Stomach (tissue), 9 donors: ENCODE data around the gene MERTK. TPM values are rescaled to one million over a fixed set of nuclear protein-coding genes. Genes with fewer than 3 reads are reported as not detected.

Experiments
- DNase-seq, 2 donors: peaks; one replicate each; pipeline versions ENCODE4 v3.0.0 to v3.0.0-alpha.2; 2013 to 2019
- H3K27ac ChIP-seq, 5 donors: fragments of 200-600 bp in 4 of 5; sonication (generic) in 4 of 5; one replicate each; pipeline ENCODE4 v1.5.1; 2013 to 2019; ENCODE audit warnings: mild to moderate bottlenecking in 1 of 5, moderate library complexity in 1 of 5
- H3K27me3 ChIP-seq, 3 donors: fragments of 200-600 bp; sonication (generic); one replicate each; pipeline ENCODE4 v1.5.1; 2017 to 2019; ENCODE audit warnings: mixed run types in 1 of 3
- H3K36me3 ChIP-seq, 4 donors: fragments of 200-600 bp; sonication (generic); 1 replicate in 3 of 4; 2 replicates in 1 of 4; pipeline ENCODE4 v1.5.1; 2016 to 2019
- H3K4me1 ChIP-seq, 4 donors: fragments of 200-600 bp; sonication (generic); one replicate each; pipeline ENCODE4 v1.5.1; 2016 to 2019
- H3K4me3 ChIP-seq, 4 donors: fragments of 200-600 bp; sonication (generic) in 3 of 4; one replicate each; pipeline ENCODE4 v1.5.1; 2016 to 2019; ENCODE audit warnings: mild to moderate bottlenecking in 1 of 4
- H3K9me3 ChIP-seq, 4 donors: fragments of 200-600 bp; sonication (generic); one replicate each; pipeline ENCODE4 v1.5.1; 2016 to 2019
- CTCF ChIP-seq, 7 experiments: fragments of 450-650 bp in 4 of 7; fragments of 200-600 bp in 3 of 7; sonication (generic) in 3 of 7; IDR thresholded peaks; one replicate each; pipeline ENCODE4 v1.5.1; 2016 to 2019; ENCODE audit warnings: antibody characterized with exemption in 7 of 7, control low read depth in 2 of 7, mild to moderate bottlenecking in 1 of 7
- EP300 ChIP-seq: sonication (generic); formaldehyde crosslinking; IDR thresholded peaks from one replicate; pipeline ENCODE4 v1.6.1; 2017; ENCODE audit warnings: antibody characterized with exemption
- POLR2A ChIP-seq, 4 donors: fragments of 450-650 bp; IDR thresholded peaks; one replicate each; pipeline ENCODE4 v1.6.1; 2016; ENCODE audit warnings: antibody characterized with exemption in 4 of 4, control low read depth in 2 of 4, mild to moderate bottlenecking in 1 of 4, moderate library complexity in 1 of 4
- POLR2AphosphoS5 ChIP-seq, 3 donors: sonication (generic); formaldehyde crosslinking; IDR thresholded peaks; one replicate each; pipeline ENCODE4 v1.6.1; 2016; ENCODE audit warnings: antibody characterized with exemption in 3 of 3
- WGBS, 5 donors: extraction: QIAGEN DNeasy Blood & Tissue Kit in 3 of 5; methylation state at CpG; one replicate each; pipeline versions ENCODE4 v1.1.5 to v1.1.7; 2013 to 2018; 5-methylcytosine and 5-hydroxymethylcytosine counted together
- intact Hi-C: fragments of 100-400 bp; cut with DNase I; formaldehyde crosslinking; loops from one replicate; pipeline ENCODE4 v1.15.1; 2023; ENCODE audit warnings: low total_unique reads
- polyA plus RNA-seq, 3 donors: library from polyadenylated mRNA; stranded (reverse); fragments of 200-250 nt; gene quantifications; one replicate each; pipeline ENCODE4 v1.2.3, GENCODE V29; 2013
- total RNA-seq, 5 donors: library from RNA; depleted of rRNA; stranded (reverse); fragments of >200 nt; gene quantifications; one replicate each; pipeline versions ENCODE4 v1.1.0 to v1.2.3, GENCODE V29; 2014 to 2016
- donor health status: healthy with polysubstance abuse.
- donor health status: Bipolar disorder and iron deficiency.
- donor health status: healthy.

MERTK gene
- total and polyA plus RNA-seq, 8 donors: 3.9 to 21.8 (median 10.0) TPM

GRCh38 chr2:111947219-111947618 lies 48.8 kb downstream of the MERTK start:
- intact Hi-C loops: no loop called here
- 80 to 87% (median 84%) methylated on average over 11 of the region's 11 CpGs for WGBS, 5 donors

GRCh38 chr2:111948832-111949231 lies 50.4 kb downstream of the MERTK start:
- 86 to 93% (median 90%) methylated on average over 4 of the region's 4 CpGs for WGBS, 5 donors
- H3K4me1 ChIP-seq: peaks cover 22 to 37% (median 30%) of the 10 kb centered on the region in 4 donors
- peak overlapping the region in 1 of 5 donors; percentile 20 for H3K27ac ChIP-seq
- intact Hi-C loops: no loop called here
- H3K4me3 ChIP-seq: no peak overlapping the region
- peaks cover 3 to 31% (median 21%) of the 10 kb centered on the region in 4 donors for H3K36me3 ChIP-seq
- H3K27me3 ChIP-seq: no peaks in the 10 kb centered on the region
- no peak for TF ChIP-seq EP300
- no peak for TF ChIP-seq POLR2AphosphoS5 (IDR thresholded peaks at IDR 0.05)
- no peak for TF ChIP-seq POLR2A (IDR thresholded peaks at IDR 0.05)
- TF ChIP-seq CTCF (IDR thresholded peaks at IDR 0.05): no peak
- no peaks in the 10 kb centered on the region for H3K9me3 ChIP-seq
- no peak for DNase-seq

More at GRCh38 chr2:111947219-111947618, 48.8 kb downstream of the MERTK start:
- Histone ChIP-seq H3K4me3 (no peak overlapping the region), H3K4me1 (peaks cover 22 to 35% (median 29%) of the 10 kb centered on the region in 4 donors), H3K27me3 (no peaks in the 10 kb centered on the region), H3K9me3 (no peaks in the 10 kb centered on the region), H3K27ac (peak overlapping the region; percentile 73 to 83 (median 81)), H3K36me3 (peaks cover 3 to 27% (median 17%) of the 10 kb centered on the region in 4 donors)
- DNase-seq: no peak
- no peak for TF ChIP-seq CTCF (IDR thresholded peaks at IDR 0.05)
- TF ChIP-seq EP300: no peak
- no peak for TF ChIP-seq POLR2A (IDR thresholded peaks at IDR 0.05)
- TF ChIP-seq POLR2AphosphoS5 (IDR thresholded peaks at IDR 0.05): no peak

- no peaks in the 10 kb centered on the region for H3K27me3 ChIP-seq
- no peak for DNase-seq
- no peak overlapping the region for H3K4me3 ChIP-seq
- TF ChIP-seq EP300 (no peak), POLR2A (IDR thresholded peaks at IDR 0.05) (no peak), POLR2AphosphoS5 (IDR thresholded peaks at IDR 0.05) (no peak), CTCF (IDR thresholded peaks at IDR 0.05) (no peak)
- 84 to 92% (median 88%) methylated on average over 1 of the region's 1 CpG for WGBS, 5 donors
- H3K27ac ChIP-seq: no peak overlapping the region
- peaks cover 3 to 34% (median 19%) of the 10 kb centered on the region in 4 donors for H3K36me3 ChIP-seq
- H3K4me1 ChIP-seq: peaks cover 19 to 40% (median 31%) of the 10 kb centered on the region in 4 donors
- intact Hi-C loops: no loop called here
- H3K9me3 ChIP-seq: no peaks in the 10 kb centered on the region
Measured at GRCh38 chr2:111950236-111950635, 51.8 kb downstream of the MERTK start.

GRCh38 chr2:111951486-111951885 lies 53.1 kb downstream of the MERTK start:
- H3K9me3 ChIP-seq: no peaks in the 10 kb centered on the region
- no peaks in the 10 kb centered on the region for H3K27me3 ChIP-seq
- DNase-seq: no peak
- WGBS, 5 donors: 87 to 96% (median 94%) methylated on average over 2 of the region's 2 CpGs
- H3K27ac ChIP-seq: no peak overlapping the region
- peaks cover 3 to 34% (median 17%) of the 10 kb centered on the region in 4 donors for H3K36me3 ChIP-seq
- H3K4me3 ChIP-seq: no peak overlapping the region
- H3K4me1 ChIP-seq: peaks cover 8 to 35% (median 22%) of the 10 kb centered on the region in 4 donors
- TF ChIP-seq CTCF (IDR thresholded peaks at IDR 0.05) (no peak), EP300 (no peak), POLR2A (IDR thresholded peaks at IDR 0.05) (no peak), POLR2AphosphoS5 (IDR thresholded peaks at IDR 0.05) (no peak)
- intact Hi-C loops: no loop called here
